WTC11 (cell line): ENCODE data around the gene IL1RAP.

Source experiments
- TEAD4 ChIP-seq: sonication (generic); formaldehyde crosslinking; IDR thresholded peaks from 2 replicates; pipeline ENCODE4 v1.8.0; 2022; ENCODE audit warnings: mild to moderate bottlenecking, missing genetic modification reagents
- TF ChIP-seq, protein P1 (sequence below): sonication (generic); formaldehyde crosslinking; IDR thresholded peaks from 2 replicates; pipeline ENCODE4 v1.8.1; 2023; ENCODE audit warnings: mild to moderate bottlenecking, moderate library complexity, missing genetic modification reagents
- TF ChIP-seq, protein P2 (sequence below): fragments of 200-600 bp; IDR thresholded peaks from 2 replicates; pipeline ENCODE4 v1.8.0; 2022; ENCODE audit warnings: antibody characterized with exemption
- TF ChIP-seq, protein P3 (sequence below): sonication (generic); formaldehyde crosslinking; IDR thresholded peaks from 2 replicates; pipeline ENCODE4 v1.8.1; 2023; ENCODE audit warnings: mild to moderate bottlenecking, missing genetic modification reagents, moderate library complexity
- TF ChIP-seq, protein P4 (sequence below): sonication (generic); formaldehyde crosslinking; conservative IDR thresholded peaks from 2 replicates; pipeline ENCODE4 v1.8.1; 2023; ENCODE audit warnings: mild to moderate bottlenecking, low read depth, missing genetic modification reagents, moderate library complexity

DNA sequence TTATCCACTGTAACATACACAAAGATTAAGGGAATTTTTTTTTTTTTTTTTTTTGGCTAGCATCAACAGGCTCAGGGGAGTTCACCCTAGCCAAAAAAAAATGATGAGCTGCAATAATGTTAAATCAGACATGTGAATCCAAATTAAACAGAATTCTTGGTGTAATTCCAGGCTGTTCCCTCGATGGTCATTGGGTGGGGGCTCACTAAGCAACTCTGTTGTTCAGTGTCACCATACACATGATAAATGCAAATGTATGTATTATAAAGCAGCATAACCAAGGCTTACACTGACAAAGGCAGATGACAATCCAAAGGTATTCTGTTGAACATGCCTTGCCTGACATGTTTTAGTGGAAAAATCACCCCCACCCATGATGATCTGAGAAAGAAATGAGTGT is 29.0 kb downstream of the IL1RAP start:
- TF ChIP-seq, protein P1, sequence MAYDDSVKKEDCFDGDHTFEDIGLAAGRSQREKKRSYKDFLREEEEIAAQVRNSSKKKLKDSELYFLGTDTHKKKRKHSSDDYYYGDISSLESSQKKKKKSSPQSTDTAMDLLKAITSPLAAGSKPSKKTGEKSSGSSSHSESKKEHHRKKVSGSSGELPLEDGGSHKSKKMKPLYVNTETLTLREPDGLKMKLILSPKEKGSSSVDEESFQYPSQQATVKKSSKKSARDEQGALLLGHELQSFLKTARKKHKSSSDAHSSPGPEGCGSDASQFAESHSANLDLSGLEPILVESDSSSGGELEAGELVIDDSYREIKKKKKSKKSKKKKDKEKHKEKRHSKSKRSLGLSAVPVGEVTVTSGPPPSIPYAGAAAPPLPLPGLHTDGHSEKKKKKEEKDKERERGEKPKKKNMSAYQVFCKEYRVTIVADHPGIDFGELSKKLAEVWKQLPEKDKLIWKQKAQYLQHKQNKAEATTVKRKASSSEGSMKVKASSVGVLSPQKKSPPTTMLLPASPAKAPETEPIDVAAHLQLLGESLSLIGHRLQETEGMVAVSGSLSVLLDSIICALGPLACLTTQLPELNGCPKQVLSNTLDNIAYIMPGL (CRISPR knock-in tag) = no peak
- TF ChIP-seq, protein P2, sequence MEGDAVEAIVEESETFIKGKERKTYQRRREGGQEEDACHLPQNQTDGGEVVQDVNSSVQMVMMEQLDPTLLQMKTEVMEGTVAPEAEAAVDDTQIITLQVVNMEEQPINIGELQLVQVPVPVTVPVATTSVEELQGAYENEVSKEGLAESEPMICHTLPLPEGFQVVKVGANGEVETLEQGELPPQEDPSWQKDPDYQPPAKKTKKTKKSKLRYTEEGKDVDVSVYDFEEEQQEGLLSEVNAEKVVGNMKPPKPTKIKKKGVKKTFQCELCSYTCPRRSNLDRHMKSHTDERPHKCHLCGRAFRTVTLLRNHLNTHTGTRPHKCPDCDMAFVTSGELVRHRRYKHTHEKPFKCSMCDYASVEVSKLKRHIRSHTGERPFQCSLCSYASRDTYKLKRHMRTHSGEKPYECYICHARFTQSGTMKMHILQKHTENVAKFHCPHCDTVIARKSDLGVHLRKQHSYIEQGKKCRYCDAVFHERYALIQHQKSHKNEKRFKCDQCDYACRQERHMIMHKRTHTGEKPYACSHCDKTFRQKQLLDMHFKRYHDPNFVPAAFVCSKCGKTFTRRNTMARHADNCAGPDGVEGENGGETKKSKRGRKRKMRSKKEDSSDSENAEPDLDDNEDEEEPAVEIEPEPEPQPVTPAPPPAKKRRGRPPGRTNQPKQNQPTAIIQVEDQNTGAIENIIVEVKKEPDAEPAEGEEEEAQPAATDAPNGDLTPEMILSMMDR = no peak
- TF ChIP-seq, protein P3, sequence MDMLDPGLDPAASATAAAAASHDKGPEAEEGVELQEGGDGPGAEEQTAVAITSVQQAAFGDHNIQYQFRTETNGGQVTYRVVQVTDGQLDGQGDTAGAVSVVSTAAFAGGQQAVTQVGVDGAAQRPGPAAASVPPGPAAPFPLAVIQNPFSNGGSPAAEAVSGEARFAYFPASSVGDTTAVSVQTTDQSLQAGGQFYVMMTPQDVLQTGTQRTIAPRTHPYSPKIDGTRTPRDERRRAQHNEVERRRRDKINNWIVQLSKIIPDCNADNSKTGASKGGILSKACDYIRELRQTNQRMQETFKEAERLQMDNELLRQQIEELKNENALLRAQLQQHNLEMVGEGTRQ = no peak
- TF ChIP-seq, protein P4, sequence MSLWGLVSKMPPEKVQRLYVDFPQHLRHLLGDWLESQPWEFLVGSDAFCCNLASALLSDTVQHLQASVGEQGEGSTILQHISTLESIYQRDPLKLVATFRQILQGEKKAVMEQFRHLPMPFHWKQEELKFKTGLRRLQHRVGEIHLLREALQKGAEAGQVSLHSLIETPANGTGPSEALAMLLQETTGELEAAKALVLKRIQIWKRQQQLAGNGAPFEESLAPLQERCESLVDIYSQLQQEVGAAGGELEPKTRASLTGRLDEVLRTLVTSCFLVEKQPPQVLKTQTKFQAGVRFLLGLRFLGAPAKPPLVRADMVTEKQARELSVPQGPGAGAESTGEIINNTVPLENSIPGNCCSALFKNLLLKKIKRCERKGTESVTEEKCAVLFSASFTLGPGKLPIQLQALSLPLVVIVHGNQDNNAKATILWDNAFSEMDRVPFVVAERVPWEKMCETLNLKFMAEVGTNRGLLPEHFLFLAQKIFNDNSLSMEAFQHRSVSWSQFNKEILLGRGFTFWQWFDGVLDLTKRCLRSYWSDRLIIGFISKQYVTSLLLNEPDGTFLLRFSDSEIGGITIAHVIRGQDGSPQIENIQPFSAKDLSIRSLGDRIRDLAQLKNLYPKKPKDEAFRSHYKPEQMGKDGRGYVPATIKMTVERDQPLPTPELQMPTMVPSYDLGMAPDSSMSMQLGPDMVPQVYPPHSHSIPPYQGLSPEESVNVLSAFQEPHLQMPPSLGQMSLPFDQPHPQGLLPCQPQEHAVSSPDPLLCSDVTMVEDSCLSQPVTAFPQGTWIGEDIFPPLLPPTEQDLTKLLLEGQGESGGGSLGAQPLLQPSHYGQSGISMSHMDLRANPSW (CRISPR knock-in tag) = no peak
- no peak for TF ChIP-seq TEAD4
